OCI-LY1 (cell line): ENCODE measurements around the gene SUSD6.

ENCODE experiments used
- H2AFZ ChIP-seq: fragments of 200-600 bp; sonication (generic), shearing (Covaris generic); 2 replicates; pipeline ENCODE4 v1.6.0; 2014; ENCODE audit warnings: antibody characterized with exemption, mild to moderate bottlenecking, low read length
- H3F3A ChIP-seq: fragments of 200-600 bp; sonication (generic), shearing (Covaris generic); 2 replicates; pipeline ENCODE4 v1.6.0; 2014; ENCODE audit warnings: mild to moderate bottlenecking, antibody characterized with exemption, low read length, moderate library complexity; ENCODE audit not compliant: insufficient read depth
- H3K27ac ChIP-seq: fragments of 200-600 bp; sonication (generic); 2 replicates; pipeline ENCODE4 v1.5.1; 2014; ENCODE audit warnings: low read length, mixed run types, mild to moderate bottlenecking, low read depth; ENCODE audit not compliant: poor library complexity, severe bottlenecking
- H3K27me3 ChIP-seq: fragments of 200-600 bp; sonication (generic); 2 replicates; pipeline ENCODE4 v1.6.0; 2014; ENCODE audit warnings: antibody characterized with exemption, mild to moderate bottlenecking, low read length, moderate library complexity; ENCODE audit not compliant: insufficient read depth
- H3K36me3 ChIP-seq: fragments of 200-600 bp; sonication (generic); 2 replicates; pipeline ENCODE4 v1.6.1; 2014; ENCODE audit warnings: mild to moderate bottlenecking, antibody characterized with exemption, low read length, moderate library complexity, mixed read lengths; ENCODE audit not compliant: insufficient read depth
- H3K4me1 ChIP-seq: fragments of 200-600 bp; sonication (generic); 2 replicates; pipeline ENCODE4 v1.5.1; 2014; ENCODE audit warnings: mild to moderate bottlenecking, low read length, moderate library complexity; ENCODE audit not compliant: insufficient read depth, severe bottlenecking
- H3K4me2 ChIP-seq: fragments of 200-600 bp; sonication (generic), shearing (Covaris generic); 2 replicates; pipeline ENCODE4 v1.6.1; 2014; ENCODE audit warnings: low read length
- H3K4me3 ChIP-seq: fragments of 200-600 bp; sonication (generic); 2 replicates; pipeline ENCODE4 v1.5.1; 2014; ENCODE audit warnings: low read length, low read depth, mild to moderate bottlenecking, mixed read lengths; ENCODE audit not compliant: poor library complexity, severe bottlenecking
- H3K79me2 ChIP-seq: fragments of 200-600 bp; shearing (Covaris generic); 2 replicates; pipeline ENCODE4 v1.6.1; 2016; ENCODE audit warnings: mixed run types, low read length, mixed read lengths; ENCODE audit not compliant: insufficient read depth
- H3K9ac ChIP-seq: fragments of 200-600 bp; sonication (generic), shearing (Covaris generic); 2 replicates; pipeline ENCODE4 v1.6.1; 2014; ENCODE audit warnings: mild to moderate bottlenecking, low read length, mixed read lengths
- H3K9me2 ChIP-seq: fragments of 200-600 bp; sonication (generic), shearing (Covaris generic); 2 replicates; pipeline ENCODE4 v1.6.1; 2014; ENCODE audit warnings: low read depth, mild to moderate bottlenecking, low read length, mixed read lengths
- H3K9me3 ChIP-seq: fragments of 200-600 bp; shearing (Covaris generic); 2 replicates; pipeline ENCODE4 v1.6.1; 2014; ENCODE audit warnings: low read length, mixed read lengths
- H4K20me1 ChIP-seq: fragments of 200-600 bp; sonication (generic), shearing (Covaris generic); 2 replicates; pipeline ENCODE4 v1.6.0; 2016; ENCODE audit warnings: mild to moderate bottlenecking, low read length; ENCODE audit not compliant: insufficient read depth
- CTCF ChIP-seq: fragments of 200-600 bp; sonication (generic), shearing (Covaris generic); IDR thresholded peaks from 2 replicates; pipeline ENCODE4 v1.5.1; 2017; ENCODE audit warnings: mild to moderate bottlenecking, antibody characterized with exemption, low read length, moderate library complexity, mixed read lengths
- EZH2 ChIP-seq: fragments of 200-600 bp; sonication (generic), shearing (Covaris generic); IDR thresholded peaks from 2 replicates; pipeline ENCODE4 v1.8.0; 2017; ENCODE audit warnings: borderline replicate concordance, mixed run types, mild to moderate bottlenecking, antibody characterized with exemption, low read length, moderate library complexity, mixed read lengths

Gene SUSD6

GRCh38 chr14:69626132-69626500, 14.7 kb downstream of the SUSD6 start:
- H3K36me3 ChIP-seq: no peaks in the 10 kb centered on the region
- 0 out of 2 replicates have a peak, but pooled peaks cover 9% of the 10 kb centered on the region for H3F3A ChIP-seq
- peaks cover 100% of the 10 kb centered on the region for H3K79me2 ChIP-seq
- TF ChIP-seq EZH2 (no peak), CTCF (no peak)
- H3K9ac ChIP-seq: peak overlapping the region; percentile 44; the same call in 1 of the 2 replicates
- no peaks in the 10 kb centered on the region for H3K9me2 ChIP-seq
- H3K4me2 ChIP-seq: peak overlapping the region; percentile 57
- no peak overlapping the region for H2AFZ ChIP-seq
- H3K27me3 ChIP-seq: no peaks in the 10 kb centered on the region
- H3K9me3 ChIP-seq: no peaks in the 10 kb centered on the region
- H3K4me1 ChIP-seq: peaks cover 96% of the 10 kb centered on the region
- peak overlapping the region; percentile 78 for H3K27ac ChIP-seq
- peak overlapping the region; percentile 37 for H3K4me3 ChIP-seq
- no peaks in the 10 kb centered on the region for H4K20me1 ChIP-seq

GRCh38 chr14:69629225-69630127, 18.1 kb downstream of the SUSD6 start:
- Histone ChIP-seq H3K79me2 (peaks cover 100% of the 10 kb centered on the region), H3K27me3 (no peaks in the 10 kb centered on the region), H2AFZ (no peak overlapping the region), H3K9me2 (no peaks in the 10 kb centered on the region), H3K4me1 (peaks cover 100% of the 10 kb centered on the region), H3K36me3 (peaks cover 13% of the 10 kb centered on the region; the same call in 1 of the 2 replicates), H3K27ac (peak overlapping the region; percentile 81), H3K9ac (peak overlapping the region; percentile 12; the same call in 1 of the 2 replicates), H3K4me2 (peak overlapping the region; percentile 52), H3F3A (0 out of 2 replicates have a peak, but pooled peaks cover 9% of the 10 kb centered on the region), H4K20me1 (no peaks in the 10 kb centered on the region), H3K9me3 (no peaks in the 10 kb centered on the region), H3K4me3 (peak overlapping the region; percentile 29)
- TF ChIP-seq EZH2: no peak
- TF ChIP-seq CTCF: no peak

DNA sequence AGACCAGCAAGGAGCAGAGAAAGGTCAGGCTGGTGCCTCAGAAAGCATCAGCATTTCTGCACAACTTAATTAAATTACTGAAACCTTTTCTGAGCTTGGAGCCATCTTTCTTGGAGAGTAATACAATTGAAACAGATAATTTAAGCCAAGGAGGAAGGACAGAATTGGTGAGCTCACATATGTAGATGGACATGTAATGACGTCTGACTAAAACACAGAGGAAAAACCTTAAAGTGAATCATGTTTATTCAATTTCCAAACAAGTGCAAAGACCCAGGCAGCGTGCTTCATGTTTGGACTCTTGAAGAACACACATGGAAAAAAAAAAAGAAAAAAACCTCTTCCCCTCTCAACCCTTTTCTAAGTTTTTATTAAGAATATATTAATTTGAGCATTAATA, 19.0 kb downstream of the SUSD6 start:
- no peaks in the 10 kb centered on the region for H4K20me1 ChIP-seq
- H3K4me1 ChIP-seq: peaks cover 100% of the 10 kb centered on the region
- no peaks in the 10 kb centered on the region for H3K9me3 ChIP-seq
- no peak for TF ChIP-seq EZH2
- no peak for TF ChIP-seq CTCF
- H3K4me2 ChIP-seq: peak overlapping the region; percentile 52; the same call in 1 of the 2 replicates
- H3F3A ChIP-seq: 0 out of 2 replicates have a peak, but pooled peaks cover 9% of the 10 kb centered on the region
- peaks cover 100% of the 10 kb centered on the region for H3K79me2 ChIP-seq
- H3K36me3 ChIP-seq: peaks cover 13% of the 10 kb centered on the region; the same call in 1 of the 2 replicates
- H3K27me3 ChIP-seq: no peaks in the 10 kb centered on the region
- peak overlapping the region; percentile 81 for H3K27ac ChIP-seq
- H3K4me3 ChIP-seq: no peak overlapping the region
- no peak overlapping the region for H2AFZ ChIP-seq
- H3K9ac ChIP-seq: peak overlapping the region; percentile 4; the same call in 1 of the 2 replicates
- H3K9me2 ChIP-seq: no peaks in the 10 kb centered on the region
